RWPE1 (cell line): ENCODE data around the gene ABR.

ENCODE experiments used
- CTCF ChIA-PET: fragments of 350-600 bp; sonication (Branson Sonifier 250); formaldehyde crosslinking; extraction: SDS; loops from one replicate; lab custom pipeline; 2021; lab: Yijun Ruan, JAX
- POLR2A ChIA-PET: fragments of 400-600 bp; formaldehyde crosslinking; extraction: SDS; loops from one replicate; lab custom pipeline; 2020; ENCODE audit warnings: antibody characterized with exemption; ENCODE audit not compliant: low non-redundant PET; lab: Yijun Ruan, JAX
- DNase-seq: peaks from one replicate; pipeline ENCODE4 v3.0.0; 2012; ENCODE audit warnings: low spot score
- H3K27ac ChIP-seq: fragments of 450-650 bp; 2 replicates; pipeline ENCODE4 v1.5.1; 2017
- CTCF ChIP-seq: fragments of 450-650 bp; conservative IDR thresholded peaks from 2 replicates; pipeline ENCODE4 v1.5.1; 2017; ENCODE audit warnings: low read depth, mild to moderate bottlenecking

The ABR gene

GRCh38 chr17:1126801-1127550, 52.8 kb downstream of the ABR start:
- ChIA-PET CTCF (interaction anchor here (1.4 kb wide), 1 partner anchor 69 kb away, joined by 3 read pairs; no protein-coding TSS in a partner anchor), POLR2A (no interaction called here)
- TF ChIP-seq CTCF, result no peak

GRCh38 chr17:1126250-1126797, 53.5 kb downstream of the ABR start:
- TF ChIP-seq CTCF, result no peak
- ChIA-PET CTCF (interaction anchor here (1.4 kb wide), 1 partner anchor 68 kb away, joined by 3 read pairs; no protein-coding TSS in a partner anchor), POLR2A (no interaction called here)
- DNase-seq, result no peak
- no peak overlapping the region for H3K27ac ChIP-seq

More at GRCh38 chr17:1126801-1127550, 52.8 kb downstream of the ABR start:
- no peak for DNase-seq
- H3K27ac ChIP-seq, result no peak overlapping the region

GRCh38 chr17:1125788-1126145, 54.0 kb downstream of the ABR start:
- POLR2A ChIA-PET, result no interaction called here
- CTCF ChIA-PET, result no interaction called here
- DNase-seq, result no peak

GRCh38 chr17:1124896-1125787, 54.6 kb downstream of the ABR start:
- DNase-seq, result no peak
- ChIA-PET POLR2A (no interaction called here), CTCF (interaction anchor here (0.6 to 1.0 kb wide), 2 partner anchors 8 to 62 kb away, joined by 3 read pairs; no protein-coding TSS in a partner anchor)
- no peak for TF ChIP-seq CTCF
- H3K27ac ChIP-seq, result no peak overlapping the region

More at GRCh38 chr17:1125788-1126145, 54.0 kb downstream of the ABR start:
- H3K27ac ChIP-seq, result no peak overlapping the region
- TF ChIP-seq CTCF, result no peak

- H3K27ac ChIP-seq, result no peak overlapping the region
- CTCF ChIA-PET, result interaction anchor here (0.6 to 1.2 kb wide), 4 partner anchors 9 to 63 kb away, joined by 3 to 6 read pairs (median 3); no protein-coding TSS in a partner anchor
- POLR2A ChIA-PET, result no interaction called here
- TF ChIP-seq CTCF, result no peak
- no peak for DNase-seq
These were observed 55.7 kb downstream of the ABR start for GRCh38 chr17:1123921-1124715.
